Astrocyte (in vitro differentiated cells and primary cell): ENCODE results near the gene GRHL1.

Source experiments
- EZH2 ChIP-seq: IDR thresholded peaks from 2 replicates; pipeline ENCODE4 v1.6.1; 2012; ENCODE audit warnings: mild to moderate bottlenecking, low read length, inconsistent platforms; ENCODE audit not compliant: insufficient read depth
- TF ChIP-seq, protein P1 (sequence below): IDR thresholded peaks from 2 replicates; pipeline ENCODE4 v1.5.1; 2011; ENCODE audit warnings: low read depth, mild to moderate bottlenecking, inconsistent platforms, low read length, moderate library complexity; ENCODE audit not compliant: insufficient read depth

DNA sequence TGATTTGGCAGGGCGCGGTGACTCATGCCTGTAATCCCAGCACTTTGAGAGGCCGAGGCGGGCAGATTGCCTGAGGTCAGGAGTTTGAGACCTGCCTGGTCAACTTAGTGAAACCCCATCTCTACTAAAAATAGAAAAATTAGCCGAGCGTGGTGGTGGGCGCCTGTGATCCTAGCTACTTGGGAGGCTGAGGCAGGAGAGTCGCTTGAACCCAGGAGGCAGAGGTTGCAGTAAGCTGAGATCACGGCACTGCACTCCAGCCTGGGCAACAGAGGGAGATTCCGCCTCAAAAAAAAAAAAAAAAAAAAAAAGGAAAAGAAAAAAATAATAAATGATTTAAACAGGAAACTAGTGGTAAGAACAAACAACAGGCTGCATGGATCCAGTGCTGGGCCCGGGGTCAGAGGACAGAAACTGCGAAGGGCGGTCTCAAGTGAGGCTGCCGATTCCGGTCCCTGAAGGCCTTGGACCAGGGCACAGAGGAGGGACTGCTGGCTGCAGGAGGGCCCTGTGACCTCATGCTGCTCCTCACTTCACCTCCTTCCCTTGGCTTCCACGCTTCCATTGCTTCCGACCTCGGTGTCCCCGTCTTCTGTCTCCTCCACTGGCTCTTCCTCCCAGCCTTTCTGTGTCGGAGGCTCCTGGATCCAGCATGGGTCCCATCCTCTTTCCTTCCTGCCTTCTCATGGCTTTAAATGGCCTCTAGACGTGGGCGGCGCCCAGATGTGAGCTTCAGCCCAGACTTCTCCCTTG is 2.1 kb upstream of the GRHL1 start:
- TF ChIP-seq, protein P1, sequence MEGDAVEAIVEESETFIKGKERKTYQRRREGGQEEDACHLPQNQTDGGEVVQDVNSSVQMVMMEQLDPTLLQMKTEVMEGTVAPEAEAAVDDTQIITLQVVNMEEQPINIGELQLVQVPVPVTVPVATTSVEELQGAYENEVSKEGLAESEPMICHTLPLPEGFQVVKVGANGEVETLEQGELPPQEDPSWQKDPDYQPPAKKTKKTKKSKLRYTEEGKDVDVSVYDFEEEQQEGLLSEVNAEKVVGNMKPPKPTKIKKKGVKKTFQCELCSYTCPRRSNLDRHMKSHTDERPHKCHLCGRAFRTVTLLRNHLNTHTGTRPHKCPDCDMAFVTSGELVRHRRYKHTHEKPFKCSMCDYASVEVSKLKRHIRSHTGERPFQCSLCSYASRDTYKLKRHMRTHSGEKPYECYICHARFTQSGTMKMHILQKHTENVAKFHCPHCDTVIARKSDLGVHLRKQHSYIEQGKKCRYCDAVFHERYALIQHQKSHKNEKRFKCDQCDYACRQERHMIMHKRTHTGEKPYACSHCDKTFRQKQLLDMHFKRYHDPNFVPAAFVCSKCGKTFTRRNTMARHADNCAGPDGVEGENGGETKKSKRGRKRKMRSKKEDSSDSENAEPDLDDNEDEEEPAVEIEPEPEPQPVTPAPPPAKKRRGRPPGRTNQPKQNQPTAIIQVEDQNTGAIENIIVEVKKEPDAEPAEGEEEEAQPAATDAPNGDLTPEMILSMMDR: no peak
- no peak for TF ChIP-seq EZH2
